ENCODE results near the gene ARRDC2. TPM values are rescaled to one million over a fixed set of nuclear protein-coding genes. Genes with fewer than 3 reads are reported as not detected.

The ARRDC2 gene
- total RNA-seq, 4 donors from 2014 or later, result 11.3 to 35.0 (median 28.5) TPM

GRCh38 chr19:18016209-18016910, 8.4 kb downstream of the ARRDC2 start:
- Histone ChIP-seq H3K9me3 (no peaks in the 10 kb centered on the region), H3K4me1 (peaks cover 72% of the 10 kb centered on the region), H3K27me3 (no peaks in the 10 kb centered on the region), H3K4me3 (no peak overlapping the region), H3K27ac (peak overlapping the region; percentile 60), H3K36me3 (peaks cover 32% of the 10 kb centered on the region)
- no peak for TF ChIP-seq EP300 (IDR thresholded peaks at IDR 0.05)
- no peak for TF ChIP-seq CTCF (IDR thresholded peaks at IDR 0.05)
- no peak for TF ChIP-seq POLR2AphosphoS5 (IDR thresholded peaks at IDR 0.05)
- no peak for TF ChIP-seq POLR2A (IDR thresholded peaks at IDR 0.05)
- 91% methylated on average over 14 of the region's 14 CpGs for WGBS
- no peak for DNase-seq (ENCODE audit: low spot score in 2 of 2)

GRCh38 chr19:18017275-18018083, 9.5 kb downstream of the ARRDC2 start:
- TF ChIP-seq CTCF (IDR thresholded peaks at IDR 0.05) (no peak), POLR2A (IDR thresholded peaks at IDR 0.05) (no peak), EP300 (IDR thresholded peaks at IDR 0.05) (no peak), POLR2AphosphoS5 (IDR thresholded peaks at IDR 0.05) (no peak)
- no peak for DNase-seq (ENCODE audit: low spot score in 2 of 2)
- H3K4me3 ChIP-seq, result no peak overlapping the region
- 72% methylated on average over 14 of the region's 15 CpGs for WGBS
- H3K36me3 ChIP-seq, result peaks cover 22% of the 10 kb centered on the region
- H3K9me3 ChIP-seq, result no peaks in the 10 kb centered on the region
- H3K27me3 ChIP-seq, result no peaks in the 10 kb centered on the region
- peaks cover 79% of the 10 kb centered on the region for H3K4me1 ChIP-seq
- H3K27ac ChIP-seq, result peak overlapping the region; percentile 60

GRCh38 chr19:18020212-18021085, 12.5 kb downstream of the ARRDC2 start:
- DNase-seq (ENCODE audit: low spot score in 2 of 2), result peak; percentile 91 to 95
- Histone ChIP-seq H3K4me3 (no peak overlapping the region), H3K4me1 (peaks cover 88% of the 10 kb centered on the region), H3K36me3 (no peaks in the 10 kb centered on the region), H3K27me3 (no peaks in the 10 kb centered on the region), H3K27ac (peak overlapping the region; percentile 93), H3K9me3 (no peaks in the 10 kb centered on the region)
- WGBS, result 42% methylated on average over 11 of the region's 16 CpGs
- TF ChIP-seq CTCF (IDR thresholded peaks at IDR 0.05), result peak in 1 of 2 donors; percentile 33
- peak in 1 of 3 donors; percentile 6 for TF ChIP-seq POLR2AphosphoS5 (IDR thresholded peaks at IDR 0.05)
- TF ChIP-seq POLR2A (IDR thresholded peaks at IDR 0.05), result no peak
- peak; percentile 48 for TF ChIP-seq EP300 (IDR thresholded peaks at IDR 0.05)

GRCh38 chr19:18021121-18021755, 13.3 kb downstream of the ARRDC2 start:
- Histone ChIP-seq H3K36me3 (no peaks in the 10 kb centered on the region), H3K9me3 (no peaks in the 10 kb centered on the region), H3K27ac (peak overlapping the region; percentile 93), H3K4me1 (peaks cover 83% of the 10 kb centered on the region), H3K4me3 (peak overlapping the region; percentile 15), H3K27me3 (no peaks in the 10 kb centered on the region)
- WGBS, result 15% methylated on average over 19 of the region's 21 CpGs
- peak; percentile 93 to 94 for DNase-seq (ENCODE audit: low spot score in 2 of 2)
- TF ChIP-seq POLR2AphosphoS5 (IDR thresholded peaks at IDR 0.05) (peak in 1 of 3 donors; percentile 13), CTCF (IDR thresholded peaks at IDR 0.05) (no peak), EP300 (IDR thresholded peaks at IDR 0.05) (no peak), POLR2A (IDR thresholded peaks at IDR 0.05) (no peak)
